GM18909 (cell line): ENCODE data around the gene DCAF16.
"Not testable (repeated sequence)": the region's sequence is repeated elsewhere in the genome, so short reads cannot be mapped to it uniquely, and the experiment has no call there.

Experiments used
- ATAC-seq: cut with Tn5 transposase; IDR thresholded peaks from one replicate; pipeline ENCODE4 v1.9.1; 2021; ENCODE audit warnings: mild to moderate bottlenecking; ENCODE audit not compliant: unreplicated experiment, poor library complexity

The DCAF16 gene

DNA sequence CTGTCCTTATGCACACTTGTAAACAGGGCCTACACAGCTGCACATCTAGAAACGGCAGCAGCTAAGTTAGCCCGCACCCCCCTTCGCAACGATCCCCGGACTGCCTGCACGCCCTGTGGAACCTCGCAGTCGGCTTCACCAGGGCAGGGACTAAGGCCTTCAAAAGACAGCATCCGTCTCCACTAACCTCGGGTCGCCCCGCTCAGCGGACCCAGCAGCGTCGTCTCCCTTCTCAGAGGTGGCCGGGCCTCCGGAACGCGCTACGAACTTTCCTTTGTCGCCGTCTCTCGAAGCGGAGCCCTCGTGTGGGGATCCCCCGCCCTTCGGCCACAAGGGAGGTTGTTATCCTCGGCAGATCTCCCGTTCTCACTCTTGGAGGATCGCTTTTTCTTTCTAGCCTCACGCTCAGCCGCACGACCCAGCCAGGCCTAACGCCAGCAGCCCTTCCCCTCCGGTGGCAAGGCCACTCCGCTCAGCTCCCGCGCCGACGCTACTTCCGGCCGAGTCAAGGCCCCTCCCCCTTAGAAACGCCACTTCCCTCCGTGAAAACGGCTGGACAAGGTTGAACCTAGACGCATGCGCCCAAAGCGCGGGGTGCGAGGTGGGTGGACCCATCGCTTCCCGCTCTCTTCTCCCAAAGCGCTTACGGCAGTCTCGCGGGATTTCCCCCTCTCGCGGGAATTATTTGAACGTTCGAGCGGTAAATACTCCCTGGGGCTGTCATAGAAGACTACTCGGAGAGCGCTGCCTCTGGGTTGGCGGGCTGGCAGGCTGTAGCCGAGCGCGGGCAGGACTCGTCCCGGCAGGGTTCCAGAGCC is at the start of gene DCAF16, which contains the start of gene NCAPG:
TSS of gene DCAF16 (minus strand) at position 498 of the 818 bp plus-strand sequence. CDS start 6,616 bp downstream, outside the sequence.
TSS of gene NCAPG (plus strand) at position 720 of the 818 bp plus-strand sequence. CDS start 99 bp downstream, outside the sequence.
- peak; percentile 93 for ATAC-seq

DNA sequence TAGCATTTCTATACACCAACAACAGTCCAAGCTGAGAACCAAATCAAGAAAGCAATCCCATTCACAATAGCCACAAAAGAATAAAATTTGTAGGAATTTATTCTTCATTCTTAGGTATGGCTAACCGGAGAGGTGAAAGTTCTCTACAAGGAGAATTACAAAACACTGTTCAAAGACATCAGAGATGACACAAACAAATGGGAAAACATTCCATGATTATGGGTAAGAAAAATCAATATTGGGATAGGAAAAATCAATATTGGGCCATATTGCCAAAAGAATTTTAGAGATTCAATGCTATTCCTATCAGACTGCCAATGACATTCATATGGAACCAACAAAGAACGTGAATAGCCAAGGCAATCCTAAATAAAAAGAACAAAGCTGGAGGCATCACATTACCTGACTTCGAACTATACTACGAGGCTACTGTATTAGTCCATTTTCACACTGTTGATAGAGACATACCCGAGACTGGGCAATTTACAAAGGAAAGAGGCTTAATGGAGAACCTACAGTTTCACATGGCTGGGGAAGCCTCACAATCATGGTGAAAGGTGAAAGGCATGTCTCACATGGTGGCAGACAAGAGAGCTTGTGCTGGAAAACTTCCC is 49.3 kb upstream of the DCAF16 start:
- no peak for ATAC-seq

DNA sequence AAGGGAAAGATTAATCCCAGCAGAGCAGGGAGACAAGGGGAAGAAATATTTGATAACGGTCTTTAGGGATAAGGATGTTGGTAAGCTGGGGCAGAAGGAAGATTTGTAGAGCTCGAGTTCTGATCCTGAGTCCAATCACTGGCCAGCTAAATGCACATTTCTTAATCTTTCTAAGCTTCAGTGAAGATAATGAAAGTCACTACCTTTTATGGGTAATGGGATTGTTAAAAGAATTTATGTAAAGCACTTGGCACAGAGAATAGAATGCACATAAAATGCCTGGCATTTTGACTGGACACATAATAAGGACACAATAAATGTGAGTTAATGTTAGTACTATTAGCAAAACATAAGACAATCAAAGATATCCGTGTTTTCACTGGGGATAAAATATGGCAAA is 43.5 kb upstream of the DCAF16 start:
- ATAC-seq = no peak

DNA sequence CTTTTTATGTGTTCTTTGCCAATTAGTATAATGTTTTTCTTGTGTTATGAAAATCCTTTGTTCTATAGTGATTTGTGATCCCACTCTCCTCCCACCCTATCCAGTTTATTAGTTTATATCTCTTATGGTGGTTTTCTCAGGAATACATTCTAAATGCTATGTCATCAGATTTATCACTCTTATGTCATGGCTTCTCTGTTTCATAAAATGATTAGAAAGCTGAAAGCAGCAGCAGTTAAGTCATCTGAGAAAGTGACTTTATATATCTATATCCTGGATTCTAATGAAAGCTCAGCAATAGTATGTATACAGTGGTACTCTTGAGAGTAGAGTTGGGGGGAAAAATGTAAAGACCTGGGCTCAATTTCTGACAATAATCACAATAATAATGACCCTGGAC is 41.4 kb upstream of the DCAF16 start:
- ATAC-seq = no peak

DNA sequence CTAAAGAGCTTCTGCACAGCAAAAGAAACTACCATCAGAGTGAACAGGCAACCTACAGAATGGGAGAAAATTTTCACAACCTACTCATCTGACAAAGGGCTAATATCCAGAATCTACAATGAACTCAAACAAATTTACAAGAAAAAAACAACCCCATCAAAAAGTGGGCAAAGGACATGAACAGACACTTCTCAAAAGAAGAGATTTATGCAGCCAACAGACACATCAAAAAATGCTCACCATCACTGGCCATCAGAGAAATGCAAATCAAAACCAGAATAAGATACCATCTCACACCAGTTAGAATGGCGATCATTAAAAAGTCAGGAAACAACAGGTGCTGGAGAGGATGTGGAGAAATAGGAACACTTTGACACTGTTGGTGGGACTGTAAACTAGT is 39.7 kb upstream of the DCAF16 start:
- not testable (repeated sequence) for ATAC-seq

DNA sequence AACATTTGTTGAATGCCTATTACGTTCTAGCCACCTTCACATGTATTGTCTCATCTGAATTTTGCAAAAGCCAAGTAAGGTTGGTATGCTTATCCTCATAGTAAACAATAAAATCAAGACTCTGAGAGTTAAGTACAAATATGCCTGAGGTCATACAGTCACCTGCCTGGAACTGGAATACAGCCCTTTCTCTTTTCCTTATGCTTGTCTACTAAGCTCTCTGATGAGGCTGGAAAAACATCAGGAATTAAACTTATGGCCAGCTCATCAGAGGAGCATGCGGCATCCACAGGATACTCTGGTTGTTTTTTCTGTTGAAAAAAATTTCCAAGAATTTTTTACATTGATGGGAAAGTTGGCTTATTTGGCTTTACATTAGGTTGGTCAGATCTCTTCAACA is 35.7 kb upstream of the DCAF16 start:
- ATAC-seq = no peak

DNA sequence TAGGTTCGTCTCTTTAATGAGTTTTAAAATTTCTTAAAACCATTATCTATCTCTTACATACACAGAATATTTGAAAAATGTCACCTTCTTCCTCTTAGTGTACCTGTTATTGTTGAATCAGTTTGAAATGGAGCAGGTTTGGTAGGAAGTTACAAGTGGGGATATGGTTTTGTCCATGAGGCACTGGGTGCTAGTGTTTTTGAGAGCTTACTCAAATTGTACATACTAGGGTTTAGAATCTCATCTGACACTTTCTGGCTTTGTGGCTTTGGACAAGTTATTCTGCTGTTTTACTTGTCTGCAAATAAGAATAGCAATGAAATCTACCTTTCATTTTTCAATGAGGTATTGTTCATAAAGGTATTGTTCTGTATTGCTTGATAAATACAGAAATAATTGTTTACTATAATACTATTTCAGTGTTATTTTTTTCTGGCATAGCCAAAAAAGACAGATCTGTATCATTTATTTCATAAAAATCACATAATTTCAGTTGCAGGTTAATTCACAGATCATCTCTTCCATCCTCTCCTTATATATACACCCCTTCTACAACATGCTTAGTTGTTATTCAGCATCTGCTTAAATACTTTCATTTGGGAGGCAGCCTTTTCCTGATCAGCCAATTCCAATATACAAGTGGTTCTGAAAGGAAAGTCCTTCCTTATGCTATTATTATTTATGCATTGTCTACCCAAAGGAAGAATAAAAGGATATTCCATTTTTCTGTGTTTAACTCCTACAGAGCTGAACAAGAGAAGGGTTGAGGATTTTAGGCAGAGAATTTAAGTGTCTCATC is 13.5 kb upstream of the DCAF16 start:
- ATAC-seq = no peak

DNA sequence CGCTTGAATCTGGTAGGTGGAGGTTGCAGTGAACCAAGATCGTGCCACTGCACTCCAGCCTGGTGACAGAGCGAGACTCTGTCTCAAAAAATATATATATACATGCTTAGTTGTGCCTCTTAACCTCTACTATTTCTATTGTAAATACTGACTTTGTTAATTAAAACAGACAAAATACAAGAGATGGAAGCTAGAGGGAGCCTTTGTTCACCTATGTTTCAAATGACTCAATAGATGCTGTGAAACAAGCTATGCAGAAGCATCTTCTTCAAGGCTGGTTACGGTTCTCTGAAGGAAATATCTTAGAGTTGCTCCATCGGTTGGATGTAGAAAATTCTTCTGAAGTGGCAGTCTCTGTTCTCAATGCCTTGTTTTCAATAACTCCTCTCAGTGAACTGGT is 6.5 kb upstream of the DCAF16 start:
- ATAC-seq = peak; percentile 88

DNA sequence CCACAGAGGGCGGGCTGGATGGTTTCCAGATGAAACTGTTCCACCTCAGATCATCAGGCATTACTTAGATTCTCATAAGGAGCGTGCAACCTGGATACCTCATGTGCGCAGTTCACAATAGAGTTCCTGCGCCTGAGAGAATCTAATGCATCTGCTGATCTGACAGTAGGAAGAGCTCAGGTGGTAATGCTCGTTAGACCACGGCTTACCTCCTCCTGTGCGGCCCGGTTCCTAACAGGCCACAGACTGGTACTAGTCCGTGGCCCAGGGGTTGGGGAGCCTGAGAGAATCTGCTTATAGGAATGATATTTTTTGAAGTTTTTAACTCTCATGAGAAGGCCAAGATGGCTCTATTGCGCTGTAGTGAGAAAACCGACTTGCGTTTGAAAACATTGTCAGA is 5.6 kb upstream of the DCAF16 start:
- ATAC-seq = no peak

DNA sequence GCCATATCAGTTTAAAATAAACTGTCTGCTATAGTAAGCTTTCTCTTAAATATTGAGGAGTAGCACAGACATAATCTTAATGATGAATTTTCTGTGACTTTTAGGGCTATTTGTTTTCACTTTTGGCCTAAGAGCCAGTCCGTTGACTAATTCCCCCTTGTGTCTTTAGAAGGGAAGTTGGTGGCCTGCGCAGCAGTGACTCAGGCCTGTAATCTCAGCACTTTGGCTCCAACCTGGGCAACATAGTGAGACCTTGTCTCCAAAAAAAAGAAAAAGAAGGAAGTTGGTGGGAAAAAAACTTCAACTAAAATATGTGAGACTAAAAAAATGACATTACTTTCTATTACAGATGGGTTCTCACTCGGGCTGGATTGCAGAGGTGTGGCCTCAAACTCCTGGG is 3.6 kb upstream of the DCAF16 start:
- ATAC-seq = no peak

DNA sequence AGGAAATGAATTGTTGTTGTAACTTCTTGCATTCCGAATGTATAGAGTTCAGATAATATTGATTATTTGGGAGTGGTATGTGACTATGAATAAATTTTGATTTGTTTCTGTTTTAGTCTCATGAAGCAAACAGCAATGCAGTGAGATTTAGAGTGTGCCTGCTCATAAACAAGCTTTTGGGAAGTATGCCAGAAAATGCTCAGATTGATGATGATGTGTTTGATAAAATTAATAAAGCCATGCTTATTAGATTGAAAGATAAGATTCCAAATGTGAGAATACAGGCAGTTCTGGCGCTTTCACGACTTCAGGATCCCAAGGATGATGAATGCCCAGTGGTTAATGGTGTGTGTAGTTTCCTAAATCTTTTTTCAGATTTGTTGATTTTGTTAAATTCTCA is 2.2 kb upstream of the DCAF16 start:
- ATAC-seq = no peak

DNA sequence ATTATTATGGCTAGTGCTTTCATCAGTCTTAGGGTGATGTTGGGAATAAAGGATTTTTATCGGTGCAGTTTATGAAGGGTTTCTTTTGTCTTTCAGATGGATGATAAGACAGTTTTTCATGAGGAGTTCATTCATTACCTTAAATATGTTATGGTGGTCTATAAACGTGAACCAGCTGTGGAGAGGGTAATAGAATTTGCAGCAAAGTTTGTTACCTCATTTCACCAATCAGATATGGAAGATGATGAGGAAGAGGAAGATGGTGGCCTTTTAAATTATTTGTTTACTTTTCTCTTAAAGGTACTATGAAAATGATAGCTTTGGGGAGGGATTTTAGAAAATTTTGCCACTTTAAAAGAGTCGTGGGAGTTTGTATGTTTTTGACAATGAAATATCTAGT is 1.6 kb upstream of the DCAF16 start:
- ATAC-seq = no peak

DNA sequence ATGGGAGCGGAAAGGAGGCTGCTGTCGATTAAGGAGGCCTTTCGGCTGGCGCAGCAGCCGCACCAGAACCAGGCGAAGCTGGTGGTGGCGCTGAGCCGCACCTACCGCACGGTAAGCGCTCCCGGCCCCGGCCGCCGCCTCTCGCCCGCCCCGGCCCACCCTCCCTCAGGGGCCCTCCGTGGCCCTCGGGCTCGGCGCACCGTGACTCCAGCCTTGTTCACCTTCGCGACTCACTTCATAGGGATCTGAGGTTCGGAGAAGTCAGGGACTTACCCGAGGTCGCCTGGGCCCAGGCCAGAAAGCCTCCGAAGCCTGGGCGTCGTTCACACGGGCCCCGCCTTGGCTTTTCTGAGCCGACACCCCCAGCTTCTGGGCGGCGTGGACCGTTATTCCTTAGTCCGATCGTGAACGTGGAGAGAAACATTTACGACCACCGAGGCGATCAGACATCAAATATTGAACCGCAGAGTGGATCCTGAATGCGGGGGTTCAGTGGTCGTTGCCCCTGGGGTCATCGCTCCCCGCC is 584 bp upstream of the DCAF16 start:
- ATAC-seq = peak; percentile 30

DNA sequence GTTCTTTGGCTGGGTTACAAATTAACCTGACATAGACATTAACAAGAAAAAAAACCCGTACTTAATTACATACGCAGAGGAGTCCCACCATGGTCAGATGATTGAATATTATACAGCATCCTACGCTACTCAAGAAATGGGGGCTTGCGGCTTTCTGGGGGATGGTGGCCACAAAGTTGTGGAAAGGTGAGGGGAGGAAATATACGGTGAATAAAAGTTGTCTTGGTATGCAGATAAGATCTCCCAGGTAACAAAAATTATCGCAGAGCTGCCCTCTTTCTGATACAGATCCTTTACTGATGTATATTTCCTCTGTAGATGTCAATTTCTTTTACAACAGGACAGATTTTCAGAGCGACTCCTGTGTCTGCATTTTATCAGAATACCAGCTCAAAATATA is 890 bp downstream of the DCAF16 start:
- no peak for ATAC-seq

DNA sequence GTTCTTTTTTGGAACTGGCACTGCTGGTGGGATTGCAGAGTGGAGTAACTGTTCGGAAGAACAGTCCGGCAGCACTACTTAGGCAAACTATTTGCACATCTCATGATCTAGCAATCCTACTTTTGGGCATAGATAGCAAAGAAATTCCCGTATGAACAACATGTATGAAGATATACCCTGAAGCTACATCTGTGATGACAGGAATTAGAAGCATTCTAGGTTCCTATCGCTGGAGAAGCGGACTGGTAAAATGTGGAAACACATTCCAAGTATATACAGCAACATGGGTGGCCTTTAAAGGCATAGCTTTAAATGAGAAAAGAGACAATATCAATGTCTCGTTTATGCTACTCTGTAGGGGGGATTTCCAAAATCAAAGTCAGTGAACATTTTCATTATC is 3.1 kb downstream of the DCAF16 start:
- ATAC-seq = no peak

DNA sequence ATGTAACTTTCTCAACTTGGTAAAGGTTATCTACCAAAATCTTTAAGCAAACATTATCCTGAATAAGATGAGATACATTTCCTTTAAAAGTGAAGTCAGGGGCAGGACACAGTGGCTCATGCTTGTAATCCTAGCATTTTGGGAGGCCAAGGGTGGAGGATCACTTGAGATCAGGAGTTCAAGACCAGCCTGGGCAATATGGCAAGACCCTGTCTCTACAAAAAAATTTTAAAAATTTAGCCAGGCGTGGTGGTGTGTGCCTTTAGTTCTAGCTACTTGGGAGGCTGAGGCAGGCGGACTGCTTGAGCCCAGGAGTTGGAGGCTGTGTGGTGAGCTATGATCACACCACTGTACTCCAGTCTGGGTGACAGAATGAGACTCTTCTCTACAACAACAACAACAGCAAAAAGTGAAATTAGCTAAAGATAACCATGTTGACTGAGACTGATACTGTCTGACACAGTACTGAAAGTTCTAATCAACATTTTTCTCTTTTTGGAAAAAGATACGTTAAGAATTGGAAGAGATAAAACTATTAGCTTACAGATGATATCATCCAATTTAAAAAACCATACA is 4.9 kb downstream of the DCAF16 start:
- ATAC-seq = no peak

DNA sequence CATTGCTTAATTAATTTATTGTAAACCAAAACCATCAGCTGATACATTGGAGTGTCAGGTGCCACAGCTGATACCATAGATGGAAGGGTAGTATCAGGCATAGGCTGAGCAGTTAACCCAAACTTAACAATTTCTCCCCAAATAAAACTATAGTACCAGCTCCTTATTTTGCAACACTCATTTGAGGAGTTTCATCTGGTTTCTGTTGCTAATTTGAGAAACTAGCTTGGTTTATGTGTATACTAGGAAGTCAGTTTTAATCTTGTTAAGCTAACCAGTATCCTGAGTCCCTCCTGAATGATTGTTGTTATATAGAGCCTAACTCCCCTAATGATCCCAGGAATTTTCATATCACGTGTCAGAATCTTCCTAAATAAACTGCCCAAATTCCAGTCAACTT is 12.7 kb downstream of the DCAF16 start:
- ATAC-seq = no peak

DNA sequence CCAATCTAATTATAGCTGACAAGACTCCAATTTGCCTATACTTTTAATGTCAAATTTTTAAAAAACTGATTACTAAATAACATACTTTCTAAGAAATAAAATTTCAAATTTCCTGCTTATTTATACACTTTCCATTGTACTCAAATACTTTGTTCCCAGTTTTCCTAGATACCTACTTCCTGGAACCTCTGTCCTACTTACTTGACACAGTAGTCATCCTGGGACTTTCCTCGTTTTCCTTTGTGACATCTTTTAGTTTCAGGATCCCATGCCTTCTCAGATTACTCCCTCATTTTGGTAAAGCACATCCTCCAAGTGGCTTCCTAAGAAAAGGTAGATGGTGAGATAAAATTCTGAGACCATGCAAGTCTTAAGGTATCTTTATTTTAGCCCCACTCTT is 15.8 kb downstream of the DCAF16 start:
- no peak for ATAC-seq

DNA sequence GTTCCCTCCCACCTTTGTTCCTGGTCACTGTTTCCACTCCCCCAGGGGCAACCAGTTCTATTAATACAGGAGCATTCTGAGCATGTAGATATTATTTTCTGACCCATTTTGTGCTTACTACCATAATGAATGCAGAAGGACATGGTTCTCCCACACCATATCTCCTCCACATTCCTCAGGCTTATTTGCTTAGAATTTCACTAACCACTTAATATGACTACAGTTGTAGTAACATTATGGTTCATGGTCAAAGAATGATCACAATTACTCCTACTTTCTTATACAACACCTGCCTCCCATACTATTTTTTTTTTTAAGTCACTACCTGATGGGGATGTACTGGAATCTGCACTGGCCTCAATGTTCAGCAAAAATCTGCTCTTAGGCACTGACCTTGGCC is 21.6 kb downstream of the DCAF16 start:
- ATAC-seq = no peak

DNA sequence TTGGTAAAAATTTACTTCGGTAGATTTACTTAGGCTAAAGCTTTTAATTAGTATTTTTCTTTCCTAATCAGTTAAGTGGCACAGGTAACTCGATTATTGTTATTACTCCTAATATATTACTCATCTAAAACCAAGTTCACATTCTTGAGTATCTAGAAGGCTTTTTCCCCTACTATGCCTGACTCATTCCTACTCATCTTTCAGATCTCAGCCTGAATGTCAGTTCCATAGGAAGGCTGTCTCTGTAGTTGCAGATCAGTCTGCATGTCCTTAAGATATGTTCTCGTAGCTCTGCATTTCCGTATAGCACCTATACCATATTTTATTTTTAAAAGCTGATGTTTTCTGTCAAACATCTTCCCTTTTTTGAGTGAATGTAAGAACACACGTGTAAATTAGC is 23.2 kb downstream of the DCAF16 start:
- no peak for ATAC-seq
